UCSD-AML1 (cell line): ENCODE results near the gene KCTD10.

Experiments
- DNase-seq: peaks from one replicate; lab custom pipeline; 2025; ENCODE audit not compliant: unreplicated experiment; lab: John Stamatoyannopoulos, UW

KCTD10 gene, protein sequence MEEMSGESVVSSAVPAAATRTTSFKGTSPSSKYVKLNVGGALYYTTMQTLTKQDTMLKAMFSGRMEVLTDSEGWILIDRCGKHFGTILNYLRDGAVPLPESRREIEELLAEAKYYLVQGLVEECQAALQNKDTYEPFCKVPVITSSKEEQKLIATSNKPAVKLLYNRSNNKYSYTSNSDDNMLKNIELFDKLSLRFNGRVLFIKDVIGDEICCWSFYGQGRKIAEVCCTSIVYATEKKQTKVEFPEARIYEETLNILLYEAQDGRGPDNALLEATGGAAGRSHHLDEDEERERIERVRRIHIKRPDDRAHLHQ

DNA sequence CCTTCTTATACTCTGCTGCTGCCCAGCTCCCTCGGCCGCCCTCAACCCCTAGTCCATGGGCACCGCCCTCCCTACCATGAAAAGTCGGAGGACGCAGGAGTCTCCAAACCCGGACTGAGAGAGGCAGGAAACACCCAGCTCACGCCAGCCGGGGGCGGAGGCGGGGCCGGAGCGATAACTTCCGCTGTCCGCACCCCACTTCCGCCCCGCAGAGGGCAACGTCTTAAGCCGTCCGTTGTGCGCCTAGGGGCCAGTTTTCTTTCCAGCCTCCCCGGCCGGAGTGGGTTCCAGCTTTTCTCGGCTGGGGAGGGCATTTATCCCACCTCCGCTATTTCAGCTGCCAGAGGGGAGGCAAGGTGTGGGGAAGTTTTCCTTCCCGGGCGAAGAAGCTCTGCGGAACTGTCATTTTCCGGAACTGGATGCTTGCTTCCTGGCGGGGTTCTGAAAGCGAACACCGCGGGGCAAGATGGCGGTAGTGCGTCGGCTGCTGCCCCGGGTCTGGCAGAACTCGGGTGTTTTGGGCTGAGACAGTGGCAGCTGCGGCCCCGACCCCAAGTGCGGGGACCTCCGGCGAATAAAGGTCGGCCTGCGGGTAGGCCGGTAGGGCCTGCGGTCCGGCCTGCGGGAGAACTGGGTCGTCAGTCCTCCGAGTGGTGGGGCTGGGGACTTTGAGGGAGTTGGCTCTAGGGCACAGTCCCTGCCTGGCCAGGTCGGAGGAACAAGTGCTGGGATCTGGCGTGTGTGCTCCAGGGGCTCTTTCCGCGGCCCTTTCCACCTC lies at the start of gene KCTD10, which contains the start of gene UBE3B:
Gene KCTD10, minus strand, starts transcription at position 116 of the 778 bp plus-strand sequence. Its CDS starts 38 bp downstream, at position 78.
Gene UBE3B, plus strand, starts transcription at position 450 of the 778 bp plus-strand sequence. CDS start 5,918 bp downstream, outside the sequence.
- peak; percentile 90 for DNase-seq

DNA sequence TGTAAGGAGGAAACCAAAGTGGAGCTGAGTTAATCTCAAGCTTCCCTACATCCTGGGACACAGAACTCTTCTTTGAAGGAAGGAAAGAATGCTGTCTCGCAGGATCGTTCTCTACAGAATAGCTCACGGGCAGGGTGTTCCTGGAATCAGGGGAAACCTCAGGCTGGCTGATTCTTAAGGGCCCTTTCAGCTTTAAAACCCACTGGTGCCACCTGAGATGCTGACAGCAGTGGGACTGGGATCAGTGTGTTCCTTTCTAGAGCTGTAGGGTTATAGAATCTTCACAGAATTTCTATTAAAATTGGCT lies 48.1 kb upstream of the KCTD10 start:
- no peak for DNase-seq

DNA sequence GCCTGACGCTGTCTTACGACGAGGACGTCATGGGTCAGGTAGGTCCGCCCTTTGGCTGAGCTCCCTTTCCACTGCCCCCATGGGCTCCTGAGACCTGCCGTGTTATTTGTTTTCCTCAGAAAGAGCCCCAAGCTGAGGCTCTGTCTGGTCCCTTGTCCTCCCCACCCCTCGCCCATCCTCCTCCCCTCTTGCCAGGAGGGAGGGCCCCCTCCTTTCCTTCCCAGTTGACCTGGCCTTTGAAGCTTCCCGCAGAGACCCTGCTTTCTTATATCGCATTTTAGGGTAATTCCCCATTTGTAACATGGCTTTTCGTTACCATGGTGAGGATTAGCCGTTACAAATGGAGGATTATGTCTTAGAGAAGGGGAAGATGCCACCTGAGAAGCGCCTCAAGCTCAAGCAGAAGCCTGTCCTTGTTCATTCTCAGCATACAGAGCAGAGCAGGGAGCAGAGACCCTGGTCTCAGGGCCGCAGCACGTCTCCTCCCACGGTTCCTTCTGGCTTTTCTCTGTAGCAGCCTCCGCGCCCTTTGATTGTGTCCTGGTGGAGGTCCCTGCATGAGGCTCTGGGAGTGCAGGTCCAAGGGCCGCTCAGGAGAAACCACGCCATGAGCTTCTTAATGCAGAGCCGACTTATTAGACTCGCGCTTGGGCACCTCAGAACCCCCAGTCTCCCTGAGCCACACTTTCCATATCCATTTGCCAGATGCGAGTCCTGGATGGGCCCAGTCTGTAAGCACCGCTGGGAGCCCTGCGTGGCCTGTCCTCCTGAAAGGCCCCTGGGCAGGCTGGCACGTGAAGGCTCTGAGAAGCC lies 47.6 kb upstream of the KCTD10 start:
- no peak for DNase-seq

DNA sequence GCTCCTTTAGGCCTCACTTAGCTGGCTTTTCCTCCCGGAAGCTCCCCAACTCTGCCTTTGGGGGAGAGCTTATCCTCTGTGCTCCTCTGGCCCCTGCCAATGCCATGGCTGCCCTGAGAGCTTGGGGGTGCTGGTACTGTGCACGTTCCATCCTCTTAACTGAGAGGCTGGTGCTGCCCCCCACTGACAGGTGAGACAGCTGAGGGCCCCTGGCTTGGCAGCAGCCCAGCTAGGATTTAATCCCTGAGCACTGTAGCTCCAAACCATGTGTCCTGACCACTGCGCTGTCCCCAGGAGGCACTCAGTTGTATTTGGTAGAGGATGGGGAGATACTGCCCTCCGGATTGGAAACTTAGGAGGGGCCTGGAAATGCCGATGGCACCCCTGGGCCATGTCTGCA lies 46.4 kb upstream of the KCTD10 start:
- DNase-seq: no peak

DNA sequence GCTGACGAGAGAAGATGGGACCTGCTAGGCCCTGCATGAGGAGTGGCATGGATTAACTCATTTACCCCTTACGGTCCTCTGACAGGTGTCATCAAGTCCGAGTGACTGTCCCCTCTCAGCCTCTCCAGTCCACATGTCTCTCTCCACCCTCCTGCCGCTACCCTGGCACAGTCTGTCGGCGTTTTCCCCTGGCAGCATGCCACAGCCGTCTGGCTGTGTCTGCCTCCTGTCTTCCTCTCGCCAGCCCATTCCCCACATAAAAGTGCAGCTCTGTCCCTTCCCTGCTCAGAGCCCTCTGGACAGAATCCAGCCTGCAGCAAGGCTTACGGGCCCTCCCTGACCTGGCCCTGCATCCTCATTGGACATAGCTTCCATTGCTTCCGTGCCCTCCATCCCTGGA lies 46.0 kb upstream of the KCTD10 start:
- DNase-seq: no peak

DNA sequence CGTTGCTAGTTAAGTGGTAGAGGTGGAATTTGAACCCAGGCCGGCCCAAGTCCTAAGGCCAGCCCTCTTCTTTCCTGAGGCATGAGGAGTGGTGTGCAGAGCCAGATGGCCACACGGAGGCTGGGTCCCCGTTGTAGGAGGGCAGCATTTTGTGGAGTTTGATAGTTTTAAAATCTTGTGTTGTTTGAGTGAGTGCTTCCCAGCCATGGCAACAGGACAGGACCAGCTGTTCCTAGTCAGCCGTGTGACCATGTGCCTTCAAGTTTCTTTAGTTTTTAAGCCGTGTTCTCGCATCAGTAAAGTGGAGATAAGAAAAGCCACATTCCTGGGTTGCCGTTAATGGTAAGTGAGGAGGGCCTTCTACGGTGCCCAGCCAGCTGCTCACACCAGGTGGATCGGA lies 44.7 kb upstream of the KCTD10 start:
- no peak for DNase-seq

DNA sequence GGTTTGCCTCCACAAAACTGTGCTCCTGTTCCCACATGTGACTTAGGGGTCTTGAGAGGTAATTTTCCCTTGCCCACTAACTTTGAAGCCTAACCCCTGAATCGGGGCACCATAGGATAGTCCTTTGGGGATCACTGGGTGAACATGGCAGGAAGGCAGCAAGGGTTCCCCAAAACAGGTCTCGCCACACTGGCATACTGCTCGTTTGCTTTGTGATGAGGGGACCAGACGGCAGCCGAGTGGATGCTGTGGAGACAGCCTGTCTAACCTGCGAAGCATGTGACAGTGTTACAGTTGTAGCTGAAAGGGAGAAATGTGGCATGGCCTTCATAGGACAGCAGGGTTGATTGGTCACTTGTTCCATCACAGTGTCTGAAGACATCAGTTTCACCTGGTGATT lies 42.7 kb upstream of the KCTD10 start:
- DNase-seq: no peak

DNA sequence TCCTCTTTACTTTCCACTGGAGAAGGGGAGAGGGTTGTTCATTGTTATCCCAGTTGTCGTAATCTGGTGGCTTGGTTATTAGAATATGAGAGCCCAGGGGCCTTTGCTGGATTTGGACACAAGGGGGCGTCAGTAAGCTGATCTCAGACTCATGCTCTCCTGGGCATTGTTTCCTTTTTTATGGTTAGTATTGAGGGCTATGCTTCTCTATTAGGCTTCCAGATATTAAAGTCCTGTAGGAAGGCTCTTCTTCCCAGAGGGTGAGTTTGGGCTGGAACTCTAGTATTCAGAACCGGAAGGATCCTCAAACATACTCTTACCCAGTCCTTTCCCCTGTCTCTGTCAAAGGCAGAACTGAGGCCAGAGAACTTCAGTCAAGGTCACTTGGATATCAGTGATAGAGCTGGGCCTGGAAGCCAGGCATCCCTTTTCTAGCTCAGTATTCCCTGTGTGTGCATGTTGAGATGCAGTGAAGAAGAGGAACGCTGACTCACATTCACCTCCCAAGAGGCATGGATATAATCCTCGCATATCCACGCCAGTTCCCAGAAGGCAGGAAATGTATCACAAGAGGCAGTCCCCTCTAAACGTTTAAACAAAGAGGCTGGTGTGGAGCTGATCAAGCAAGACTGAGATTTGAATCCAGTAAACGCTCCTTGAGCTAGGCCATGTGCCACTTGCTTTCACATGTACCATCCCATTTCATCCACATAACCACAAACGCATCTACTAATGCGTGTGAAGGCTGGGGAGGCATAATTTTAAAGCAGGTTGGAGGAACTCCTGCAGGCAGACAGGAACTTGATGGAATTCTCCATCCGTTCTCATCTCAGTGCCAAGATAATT lies 41.9 kb upstream of the KCTD10 start:
- peak; percentile 39 for DNase-seq

DNA sequence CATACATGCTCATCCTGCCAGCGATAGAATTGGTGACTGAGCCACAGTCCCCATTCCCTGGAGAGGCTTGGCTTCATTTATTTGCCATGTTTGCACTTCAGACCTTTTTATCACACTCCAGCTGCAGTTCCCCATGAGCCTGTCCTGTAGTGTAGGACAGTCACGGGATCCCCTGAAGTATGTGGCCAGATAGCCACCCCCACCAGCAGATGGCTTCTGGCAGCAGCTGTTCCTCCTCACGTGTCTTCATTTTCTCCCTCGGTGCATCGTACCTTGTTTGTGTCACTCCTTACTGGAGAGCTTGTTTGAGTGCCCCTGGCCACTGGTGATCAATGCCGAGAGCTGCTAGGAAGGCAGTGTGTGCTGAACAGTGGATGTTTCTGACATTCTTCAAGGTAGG lies 40.5 kb upstream of the KCTD10 start:
- DNase-seq: no peak

DNA sequence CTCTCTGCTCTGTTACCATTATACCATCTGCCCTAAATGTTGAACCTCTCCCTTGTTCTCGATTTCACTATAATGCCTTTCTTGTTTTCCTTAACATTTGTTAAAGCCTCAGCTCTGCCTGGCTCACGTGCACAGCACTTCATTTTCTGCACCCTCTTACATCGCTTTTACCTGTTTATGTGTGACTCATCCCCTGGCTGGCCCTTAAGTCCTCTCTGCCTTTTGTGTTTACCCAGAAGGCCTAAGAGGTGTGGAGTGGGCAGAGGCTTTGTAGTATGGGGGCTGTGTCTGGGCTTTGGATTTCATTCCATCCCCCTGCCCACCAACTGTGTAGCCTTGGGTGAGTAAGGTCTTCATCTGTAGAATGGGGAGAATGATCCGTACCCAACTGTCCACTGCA lies 36.9 kb upstream of the KCTD10 start:
- no peak for DNase-seq

DNA sequence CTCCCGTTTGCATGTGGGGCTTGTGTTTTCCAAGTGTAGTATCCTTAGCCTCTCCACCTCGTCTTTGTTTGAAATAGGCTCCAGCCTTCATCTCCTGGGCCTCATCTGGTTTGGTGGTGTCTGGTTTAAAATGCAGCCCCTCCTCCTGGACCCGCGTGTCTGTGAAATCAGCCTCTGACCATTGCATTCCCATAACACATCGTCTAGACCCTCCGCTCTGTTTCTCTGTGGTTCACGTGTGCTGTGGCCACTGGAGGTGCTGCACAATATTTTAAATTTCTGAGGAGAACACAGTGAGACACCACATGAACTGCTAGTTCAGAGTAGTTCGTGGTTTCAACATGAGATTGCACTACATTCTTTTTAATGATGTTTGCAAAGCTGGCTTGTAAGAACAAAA lies 36.0 kb upstream of the KCTD10 start:
- DNase-seq: no peak

DNA sequence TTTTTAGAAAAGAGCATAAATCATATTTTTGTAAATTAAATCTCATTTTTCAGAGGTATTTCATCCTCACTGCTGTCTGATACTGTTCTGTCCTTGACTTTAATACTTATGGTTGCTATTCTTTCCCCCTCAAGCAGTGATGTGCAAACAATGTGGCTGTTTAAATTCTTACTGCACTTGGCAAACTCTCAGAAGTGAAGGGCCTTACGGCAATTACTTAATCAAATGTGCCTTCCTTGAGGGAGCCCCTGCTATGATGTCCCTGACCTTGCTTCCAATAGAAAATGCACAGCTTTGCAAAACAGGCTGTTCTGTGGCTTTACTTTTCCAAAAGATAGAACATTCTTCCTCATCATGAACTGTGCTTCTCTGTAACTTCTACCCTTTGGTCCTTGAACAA lies 35.5 kb upstream of the KCTD10 start:
- DNase-seq: no peak

DNA sequence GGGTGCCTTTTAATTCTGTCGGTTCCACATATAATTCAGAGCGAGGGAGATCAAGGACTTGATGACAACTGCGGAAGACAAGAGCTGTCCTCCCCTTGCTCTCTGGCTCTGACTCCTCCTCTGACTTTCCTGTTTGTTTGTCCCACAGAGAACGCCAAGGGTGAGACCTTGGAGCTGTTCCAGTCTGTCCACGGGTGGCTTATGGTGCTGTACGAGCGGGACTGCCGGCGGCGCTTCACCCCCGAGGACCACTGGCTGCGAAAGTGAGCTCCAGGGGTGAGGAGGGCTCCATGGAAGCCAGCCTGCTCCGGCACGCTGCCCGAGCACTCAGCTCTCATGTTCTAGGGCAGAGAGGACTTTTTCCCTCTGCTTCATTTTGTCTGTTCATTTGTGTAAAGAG lies 33.1 kb upstream of the KCTD10 start:
- no peak for DNase-seq

DNA sequence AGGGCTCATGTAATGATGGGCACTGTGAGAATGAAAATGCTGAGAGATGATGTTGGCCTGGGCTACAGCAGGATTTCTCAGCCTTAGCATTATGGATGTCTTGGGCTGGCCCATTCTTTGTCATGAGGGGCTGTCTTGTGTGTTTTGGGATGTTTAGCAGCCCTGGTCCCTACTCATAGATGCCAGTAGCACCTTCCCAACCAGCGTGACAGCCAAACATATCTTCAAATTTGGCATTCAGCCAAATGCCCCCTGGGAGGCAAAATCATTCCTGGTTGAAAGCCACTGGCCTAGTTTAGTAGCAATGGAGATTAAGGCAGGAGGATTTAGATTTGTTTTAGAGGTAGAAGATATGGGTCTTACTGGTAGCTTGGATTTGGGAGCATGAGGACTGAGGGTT lies 27.0 kb upstream of the KCTD10 start:
- DNase-seq: no peak

DNA sequence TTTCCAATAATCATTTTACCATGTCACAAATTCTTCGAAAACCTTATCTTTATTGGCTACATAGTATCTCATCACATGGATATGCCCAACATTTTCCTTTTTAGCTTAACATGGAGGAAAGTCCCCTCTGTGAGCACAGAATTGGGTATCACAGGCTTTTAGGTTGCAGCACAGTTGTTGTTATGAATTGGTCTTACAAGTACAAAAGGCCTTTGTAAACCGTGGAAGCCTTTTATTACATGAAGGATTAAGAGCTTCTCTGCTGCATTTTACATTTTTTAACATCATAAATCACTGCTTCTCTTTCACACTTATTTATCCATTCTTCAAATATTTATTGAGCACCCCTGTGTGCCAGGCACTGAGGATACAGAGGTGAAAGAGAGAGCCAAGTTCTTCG lies 26.5 kb upstream of the KCTD10 start:
- DNase-seq: no peak

DNA sequence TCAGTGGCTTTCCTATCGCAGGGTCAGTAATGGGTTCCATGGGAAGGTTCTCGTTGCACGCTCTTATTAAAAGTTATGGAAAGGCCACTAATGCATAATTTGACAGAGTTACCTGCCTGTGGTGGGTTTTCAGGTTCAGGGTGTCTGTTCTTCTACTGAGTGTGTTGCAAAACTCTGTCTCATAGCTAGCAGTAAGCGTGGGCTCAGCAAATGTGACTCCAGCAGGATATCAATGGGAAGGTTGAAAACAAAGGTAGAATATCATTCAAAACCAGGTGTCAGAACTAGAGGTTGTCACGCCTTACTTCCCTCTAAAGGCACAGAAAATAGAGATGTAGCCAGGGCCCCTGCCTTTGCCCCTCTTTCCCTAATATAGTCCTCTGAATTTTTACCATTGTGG lies 25.2 kb upstream of the KCTD10 start:
- no peak for DNase-seq

DNA sequence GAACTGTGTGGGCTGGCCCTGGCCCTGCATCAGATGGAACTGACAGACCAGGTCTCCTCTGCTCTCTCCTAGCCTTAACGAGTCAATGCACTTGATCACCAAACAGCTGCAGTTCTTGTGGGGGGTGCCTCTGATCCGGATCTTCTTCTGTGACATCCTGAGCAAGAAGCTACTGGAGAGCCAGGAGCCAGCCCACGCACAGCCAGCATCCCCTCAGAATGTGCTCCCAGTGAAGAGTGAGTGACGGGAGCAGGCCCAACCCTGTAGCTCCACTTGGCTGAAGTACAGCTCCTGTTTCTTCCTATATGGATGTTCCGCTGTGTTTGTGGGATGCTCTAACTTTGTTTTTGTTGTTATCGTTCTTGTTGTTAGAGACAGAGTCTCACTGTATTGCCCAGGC lies 24.2 kb upstream of the KCTD10 start:
- DNase-seq: no peak

DNA sequence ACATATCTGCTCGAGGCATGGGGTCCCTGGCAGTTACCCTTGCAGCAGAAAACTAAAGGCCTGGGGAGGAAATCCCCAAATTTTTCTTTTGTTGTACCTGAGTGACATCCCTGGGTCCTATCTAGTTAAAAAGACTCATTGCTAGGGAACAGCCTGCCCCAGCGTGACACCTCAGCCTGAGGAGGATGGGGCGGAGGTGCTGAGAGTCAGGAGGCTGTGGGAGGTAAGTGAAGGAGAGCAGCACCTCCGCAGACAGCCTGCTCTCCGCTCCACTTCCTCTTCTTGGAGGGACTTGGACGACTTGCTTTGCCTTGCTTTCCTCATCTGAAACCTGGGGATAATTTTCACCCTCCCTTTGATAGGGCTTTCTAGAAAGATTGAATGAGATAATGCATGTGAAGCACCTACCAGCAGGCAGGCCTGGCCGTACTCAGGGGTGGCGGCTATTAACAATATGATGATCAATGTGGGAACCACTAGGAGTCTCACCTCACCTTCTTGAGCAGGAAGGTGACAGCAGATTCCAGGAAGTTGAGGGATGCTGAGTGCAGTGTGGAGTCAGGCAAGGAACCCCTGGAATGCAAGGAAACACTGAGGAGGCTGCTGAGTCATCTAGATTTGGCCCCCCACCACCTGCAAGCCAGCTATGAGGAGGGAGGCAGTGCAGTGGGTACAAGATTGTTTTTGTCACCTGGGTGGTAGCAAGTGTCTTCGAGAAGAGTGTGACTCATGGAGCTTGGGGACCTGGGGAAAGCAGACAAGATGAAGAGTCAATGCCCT lies 23.5 kb upstream of the KCTD10 start:
- DNase-seq: no peak

DNA sequence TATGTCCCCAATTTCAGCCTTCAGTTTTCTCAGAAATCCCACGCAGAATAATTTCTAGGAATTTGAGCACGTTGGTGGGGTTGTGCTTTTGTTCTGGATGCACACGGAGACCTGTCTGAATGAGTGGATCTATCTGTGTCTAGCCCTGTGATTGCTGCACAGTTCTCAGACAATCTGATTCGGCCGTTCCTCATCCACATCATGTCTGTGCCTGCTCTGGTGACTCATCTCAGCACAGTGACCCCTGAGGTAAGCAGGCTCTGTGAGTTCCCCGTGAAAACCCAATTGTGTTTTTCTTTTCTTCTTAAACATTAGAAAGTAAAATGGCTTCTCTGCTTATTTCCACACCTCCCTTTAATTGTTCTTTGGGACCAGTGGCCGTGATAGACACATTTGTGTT lies 20.6 kb upstream of the KCTD10 start:
- no peak for DNase-seq

DNA sequence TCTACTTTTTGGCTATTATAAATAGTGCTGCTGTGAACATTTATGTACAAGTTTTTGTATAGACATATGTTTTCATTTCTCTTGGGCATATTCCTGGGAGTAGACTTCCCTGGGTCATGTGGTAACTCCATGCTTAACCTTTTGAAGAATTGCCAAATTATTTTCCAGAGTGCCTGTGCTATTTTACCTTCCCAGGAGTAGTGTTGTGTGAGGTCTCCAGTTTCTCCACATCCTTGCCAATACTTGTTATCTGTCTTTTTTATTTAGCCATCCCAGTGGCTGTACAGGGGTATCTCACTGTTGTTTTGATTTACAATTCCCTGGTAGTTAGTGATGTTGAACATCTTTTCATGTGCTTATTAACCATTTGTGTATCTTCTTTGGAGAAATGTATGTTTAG lies 19.2 kb upstream of the KCTD10 start:
- no peak for DNase-seq
